HG03066 (cell line): ENCODE data around the gene TARDBP.
"Not testable (repeated sequence)": the region's sequence is repeated elsewhere in the genome, so short reads cannot be mapped to it uniquely, and the experiment has no call there.

Experiments
- ATAC-seq: cut with Tn5 transposase; IDR thresholded peaks from one replicate; pipeline ENCODE4 v1.9.1; 2021; ENCODE audit warnings: low read depth; ENCODE audit not compliant: unreplicated experiment

TARDBP gene

DNA sequence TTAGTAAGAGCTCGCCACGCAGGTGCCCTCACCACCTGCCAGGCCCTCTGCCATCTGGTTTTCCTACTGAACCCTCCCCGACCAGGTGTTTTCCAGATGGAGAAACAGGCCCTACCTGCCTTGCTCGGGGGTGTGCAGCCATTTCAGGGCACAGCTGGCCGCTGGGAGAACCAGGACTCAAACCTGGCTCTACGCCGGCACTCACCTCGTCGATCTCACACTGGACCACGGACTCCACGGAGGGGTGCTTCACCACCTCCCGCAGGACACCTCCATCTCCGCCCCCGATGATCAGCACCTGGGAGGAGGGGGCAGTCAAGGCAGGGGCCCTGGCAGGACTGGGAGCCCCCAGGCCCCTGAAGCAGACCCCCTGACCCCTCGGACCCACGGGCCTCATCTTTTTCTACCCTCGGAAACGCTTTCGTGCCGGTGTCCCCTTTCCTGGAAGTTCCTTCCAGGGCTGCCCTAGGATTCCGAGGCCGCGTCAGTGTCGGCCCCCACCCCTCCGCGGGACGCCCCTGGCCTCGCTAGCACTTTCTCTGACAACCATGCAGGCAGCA lies 46.2 kb downstream of the TARDBP start:
- ATAC-seq = no peak

DNA sequence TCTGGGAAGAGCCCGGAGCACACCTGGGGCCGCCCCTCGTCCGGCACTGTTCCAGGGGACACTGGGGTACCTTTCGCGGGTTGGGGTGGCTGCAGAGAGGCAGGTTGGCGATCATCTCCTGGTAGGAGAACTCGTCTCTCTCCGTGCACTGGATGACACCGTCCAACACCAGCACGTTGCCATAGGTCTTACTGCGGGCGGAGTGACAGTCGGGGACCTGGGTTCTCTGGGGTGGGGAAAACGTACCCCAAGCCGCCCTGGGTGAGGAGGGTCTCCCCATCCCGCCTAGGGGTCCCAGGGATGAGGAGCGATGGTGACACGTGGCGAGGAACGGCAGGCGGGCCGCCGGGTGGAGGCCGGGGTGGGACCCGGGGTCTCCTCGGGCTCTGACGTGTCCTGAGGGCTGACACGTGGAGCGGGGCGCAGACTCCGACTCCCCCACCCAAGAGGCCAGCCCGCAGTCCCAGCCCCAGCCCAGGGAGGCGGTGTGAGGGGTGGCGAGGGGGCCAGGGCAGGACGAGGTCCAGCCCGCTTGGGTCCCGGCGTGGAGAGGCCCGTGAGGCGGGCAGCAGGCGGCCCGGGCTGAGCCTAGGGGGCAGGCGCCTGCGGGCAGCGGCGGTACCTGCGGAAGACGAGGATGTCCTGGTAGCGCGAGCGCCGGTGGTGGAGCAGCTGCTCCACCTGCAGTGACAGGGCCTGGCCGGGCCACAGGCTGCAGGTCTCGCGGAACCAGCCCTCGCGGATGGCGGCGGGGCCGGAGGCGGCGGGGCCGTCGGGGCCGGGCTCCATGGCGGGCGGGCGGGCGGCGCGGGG lies 46.9 kb downstream of the TARDBP start:
- peak; percentile 24 for ATAC-seq

DNA sequence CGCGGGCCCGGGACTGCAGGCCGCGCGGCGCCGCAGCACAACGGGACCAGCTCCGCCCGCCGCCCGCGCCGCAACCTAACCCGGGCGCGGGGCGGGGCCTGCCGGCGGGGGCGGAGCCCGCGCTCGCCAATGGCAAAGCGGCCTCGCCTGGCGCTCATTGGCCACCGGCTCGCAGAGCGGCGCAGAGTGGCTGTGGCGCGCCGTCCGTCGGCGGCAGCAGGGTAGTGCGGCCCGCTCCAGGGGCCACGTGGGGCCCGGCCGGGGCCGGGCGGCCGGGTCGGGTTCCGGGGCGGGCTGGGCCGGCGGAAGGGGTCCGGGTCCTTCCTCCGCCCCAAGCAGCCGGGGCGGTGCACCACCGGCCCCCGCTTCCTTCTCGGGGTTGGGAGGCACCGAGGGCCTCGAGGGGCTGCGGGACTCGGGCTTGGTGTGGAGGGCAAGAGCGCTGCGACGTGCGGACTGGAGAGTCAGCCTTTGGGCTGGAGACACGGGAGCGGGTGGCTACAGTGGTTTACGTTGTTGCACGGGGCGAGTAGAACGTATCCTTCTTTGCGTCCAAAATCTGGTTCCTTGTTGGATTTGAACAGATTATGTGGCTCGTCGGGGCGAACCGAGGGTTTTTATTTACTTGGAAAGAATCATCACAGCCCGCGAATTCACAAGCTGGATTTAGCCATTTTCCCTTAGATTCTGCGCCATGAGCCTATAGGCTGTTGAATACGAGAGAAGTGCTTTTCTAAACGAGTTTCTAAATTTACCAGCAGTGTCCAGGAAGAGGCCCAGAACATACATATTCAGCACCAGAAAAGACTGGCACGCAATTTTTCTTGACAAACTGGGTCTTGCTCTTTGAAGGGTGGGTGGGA lies 47.7 kb downstream of the TARDBP start, which contains the start of gene SRM:
Gene SRM, minus strand, starts transcription at position 51 of the 863 bp plus-strand sequence. CDS start 75 bp downstream, outside the sequence.
- ATAC-seq = peak; percentile 83

DNA sequence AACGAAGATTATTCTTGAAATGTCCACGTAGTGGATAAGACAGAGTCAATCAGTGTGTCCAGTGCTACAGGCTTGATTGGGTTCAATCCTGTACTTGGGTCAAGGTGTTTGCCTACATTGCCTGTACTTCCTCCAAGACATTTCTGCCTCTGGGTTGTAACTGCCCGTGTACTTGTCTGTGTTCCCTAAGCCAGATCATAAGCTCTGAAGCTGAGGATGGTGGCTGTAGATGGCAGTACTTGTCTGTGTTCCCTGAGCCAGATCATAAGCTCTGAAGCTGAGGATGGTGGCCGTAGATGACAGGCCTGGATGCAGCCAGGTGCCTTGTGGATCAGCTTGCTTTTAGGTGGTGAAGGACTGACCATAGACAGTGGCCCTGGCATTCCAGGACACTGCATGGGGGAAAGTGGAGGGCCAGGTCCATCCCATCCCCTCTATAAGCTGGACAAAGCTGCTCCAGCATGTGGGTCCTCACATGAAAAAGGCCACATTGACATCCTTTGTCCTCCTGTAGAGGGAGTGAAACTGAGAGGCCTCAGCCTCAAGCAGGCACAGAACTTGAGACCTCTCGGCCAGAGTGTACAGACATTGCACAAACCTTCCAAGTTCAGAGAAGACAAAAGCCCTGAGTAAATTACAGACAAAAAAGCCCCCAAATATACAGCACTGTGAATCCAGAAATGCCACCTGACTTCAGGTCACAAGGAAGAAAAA lies 49.4 kb downstream of the TARDBP start:
- no peak for ATAC-seq

DNA sequence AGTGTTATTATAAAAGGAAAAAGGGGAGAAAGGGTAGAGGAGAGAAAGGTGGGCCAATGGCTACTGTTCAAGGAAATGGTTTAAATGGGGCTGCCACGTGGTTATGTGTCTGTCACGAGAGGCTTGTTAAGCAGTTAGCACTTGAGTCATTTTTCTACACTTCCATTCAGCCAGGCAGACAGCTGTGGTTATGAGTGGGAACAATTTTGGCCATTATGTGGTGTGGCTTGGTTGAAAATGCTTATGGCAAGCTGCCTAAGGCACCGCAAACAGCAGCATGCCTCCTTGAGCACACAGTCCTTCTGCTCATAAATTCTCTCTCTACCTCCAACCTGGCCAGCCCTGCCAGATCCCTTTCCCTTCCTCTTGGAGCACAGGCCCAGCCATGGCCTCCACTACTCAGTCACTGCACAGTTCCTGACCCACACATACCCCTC lies 50.5 kb downstream of the TARDBP start:
- ATAC-seq = no peak

DNA sequence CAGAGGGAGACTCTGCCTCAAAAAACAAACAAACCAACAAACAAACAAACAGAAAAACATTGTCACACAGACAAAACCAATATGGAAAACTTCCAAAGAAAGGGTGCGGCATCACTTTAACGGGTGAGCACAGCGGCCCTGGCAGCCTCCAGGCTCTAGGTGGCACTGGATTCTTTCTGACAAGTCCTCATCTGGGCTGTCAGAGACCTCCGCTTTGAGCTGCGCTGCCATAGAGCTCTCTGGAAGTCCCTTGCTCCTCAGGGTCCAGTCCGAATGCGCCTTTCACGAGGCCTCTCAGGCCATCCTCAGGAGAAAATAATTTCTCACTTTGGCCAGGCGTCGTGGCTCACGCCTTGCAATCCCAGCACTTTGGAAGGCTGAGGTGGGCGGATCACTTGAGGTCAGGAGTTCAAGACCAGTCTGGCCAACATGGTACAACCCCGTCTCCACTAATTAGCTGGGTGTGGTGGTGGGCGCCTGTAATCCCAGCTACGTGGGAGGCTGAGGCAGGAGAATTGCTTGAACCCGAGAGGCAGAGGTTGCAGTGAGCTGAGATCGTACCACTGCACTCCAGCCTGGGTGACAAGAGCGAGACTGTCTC lies 51.6 kb downstream of the TARDBP start:
- ATAC-seq = not testable (repeated sequence)

DNA sequence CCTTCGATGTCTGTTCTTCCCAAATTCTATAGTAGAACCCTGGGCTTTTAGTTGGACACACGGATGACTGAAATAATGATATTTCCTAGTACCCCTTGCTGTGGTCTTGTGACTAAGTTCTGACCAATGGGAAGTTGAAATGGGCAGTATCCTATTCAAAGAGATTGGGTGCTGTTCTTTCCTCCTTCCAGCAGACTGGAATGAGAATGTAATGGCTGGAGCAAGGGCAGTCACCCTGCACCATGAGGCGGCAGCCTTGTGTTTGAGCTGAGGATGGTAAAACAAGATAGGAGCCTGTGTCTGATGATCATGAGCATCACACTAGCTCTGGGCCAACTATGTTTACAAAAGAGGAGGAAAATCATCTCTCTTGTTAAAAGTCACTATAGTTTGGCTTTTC lies 52.5 kb downstream of the TARDBP start:
- ATAC-seq = no peak

DNA sequence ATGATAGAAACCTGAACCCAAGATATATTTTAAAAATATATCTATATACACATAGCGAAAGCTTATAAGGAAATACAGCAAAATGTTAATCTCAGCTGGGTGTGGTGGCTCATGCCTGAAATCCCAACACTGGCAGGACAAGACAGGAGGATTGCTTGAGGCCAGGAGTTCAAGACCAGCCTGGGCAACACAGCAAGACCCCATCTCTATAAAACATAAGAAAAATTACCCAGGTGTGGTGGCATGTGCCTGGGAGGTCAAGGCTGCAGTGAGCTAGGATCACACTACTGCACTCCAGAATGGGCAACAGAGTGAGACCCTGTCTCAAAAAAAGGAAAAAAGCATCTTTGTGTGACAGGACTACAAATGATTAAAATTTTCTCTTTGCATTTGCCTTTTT lies 53.3 kb downstream of the TARDBP start:
- no peak for ATAC-seq

DNA sequence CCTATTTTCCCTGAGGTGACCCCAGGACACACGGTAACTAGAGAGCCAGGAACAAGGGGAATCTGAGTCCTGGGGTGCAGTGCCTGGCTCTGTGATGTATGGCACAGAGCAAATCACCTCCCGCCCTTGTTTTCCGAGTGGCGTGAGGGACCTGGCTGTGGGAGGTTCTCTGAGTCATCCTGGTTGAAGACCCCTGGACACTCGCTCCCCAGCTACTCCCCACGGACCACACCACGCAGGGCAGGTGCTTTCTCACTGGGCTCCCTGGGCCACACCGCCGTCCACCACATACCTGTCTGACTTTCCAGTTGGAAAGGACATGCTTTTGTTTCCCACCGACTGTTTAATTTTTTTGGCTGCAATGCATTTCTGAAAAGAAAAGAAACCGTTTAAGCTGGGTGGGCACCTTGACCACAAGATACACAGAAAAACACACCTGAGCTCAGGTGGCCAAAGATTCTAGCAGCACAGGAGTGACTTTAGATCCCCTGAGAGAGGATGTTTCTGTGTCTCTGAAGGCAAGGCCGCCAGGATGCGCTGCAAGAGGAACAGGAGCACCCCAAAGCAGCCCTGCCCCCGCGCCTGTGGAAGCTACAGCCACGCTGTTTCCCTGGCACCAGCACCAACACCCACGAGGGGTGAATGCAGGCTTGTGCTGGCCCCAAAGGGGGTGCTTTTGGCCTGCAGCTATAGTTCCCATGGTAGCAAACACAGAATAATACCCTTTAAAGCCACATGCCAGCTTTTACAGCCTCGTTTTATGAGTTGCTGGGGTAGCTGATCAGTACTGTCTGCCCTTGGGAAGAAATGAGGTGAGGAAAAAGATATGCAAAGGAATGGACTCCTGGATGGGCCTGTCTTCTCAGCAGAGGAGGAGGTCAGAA lies 55.5 kb downstream of the TARDBP start:
- ATAC-seq = no peak

DNA sequence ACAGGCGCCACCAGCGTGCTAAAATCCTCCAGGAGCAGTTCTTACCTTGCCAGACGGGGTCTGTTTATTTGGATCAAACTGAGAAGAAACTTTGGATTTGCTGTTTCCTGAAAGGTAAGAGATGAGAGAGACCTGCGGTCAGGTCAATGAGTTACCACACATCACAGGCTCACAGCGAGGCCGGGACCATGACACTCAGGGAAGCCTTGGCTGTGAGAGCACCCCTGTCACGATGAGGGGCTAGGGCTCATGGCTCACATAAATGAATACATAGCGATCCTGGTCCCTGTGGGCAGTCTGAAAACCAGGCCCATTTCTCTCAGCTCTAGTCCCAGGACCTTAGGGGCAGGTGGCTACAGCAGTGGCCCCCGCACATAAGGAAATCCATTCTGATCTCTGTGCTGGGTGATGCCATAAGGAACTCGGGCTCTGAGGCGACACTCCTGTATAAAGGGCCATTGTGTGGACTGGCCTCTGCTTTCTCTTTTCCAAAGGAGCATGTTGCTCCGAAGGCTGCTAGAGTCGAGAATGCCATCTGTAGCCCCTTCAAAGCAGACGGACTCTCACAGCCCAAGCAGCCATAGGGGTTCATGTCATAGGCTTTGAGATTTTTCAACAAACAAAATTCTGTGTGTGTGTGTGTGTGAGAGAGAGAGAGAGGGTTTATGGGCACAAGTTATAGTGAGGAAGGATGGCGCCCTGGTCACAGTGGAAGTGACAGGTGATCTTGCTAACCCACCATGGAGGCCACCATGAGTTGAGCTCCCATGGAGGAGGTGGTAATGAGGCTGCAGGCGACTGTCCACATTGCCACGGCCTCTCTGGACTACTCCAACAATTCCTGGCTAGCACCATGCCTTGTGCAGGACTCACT lies 56.4 kb downstream of the TARDBP start:
- no peak for ATAC-seq

DNA sequence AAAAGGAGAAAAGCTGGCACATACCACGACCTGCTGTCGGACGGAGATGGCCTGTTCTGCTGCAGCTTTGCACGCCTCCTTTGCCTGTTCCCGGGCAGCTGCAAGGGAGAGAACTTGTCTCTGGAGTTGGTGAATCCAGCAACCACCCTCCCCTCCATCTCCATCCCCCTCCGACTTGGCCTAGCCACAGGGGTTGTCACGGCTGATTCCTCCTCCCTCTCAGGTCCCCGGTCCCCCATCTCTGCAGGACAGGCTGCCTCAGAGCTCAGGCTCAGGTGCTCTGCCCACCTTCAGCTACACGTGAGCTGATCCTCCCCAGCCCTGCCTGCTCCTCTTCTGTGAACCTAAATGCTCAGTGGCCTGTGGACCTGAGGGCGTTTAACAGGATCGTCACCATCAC lies 58.4 kb downstream of the TARDBP start:
- no peak for ATAC-seq

DNA sequence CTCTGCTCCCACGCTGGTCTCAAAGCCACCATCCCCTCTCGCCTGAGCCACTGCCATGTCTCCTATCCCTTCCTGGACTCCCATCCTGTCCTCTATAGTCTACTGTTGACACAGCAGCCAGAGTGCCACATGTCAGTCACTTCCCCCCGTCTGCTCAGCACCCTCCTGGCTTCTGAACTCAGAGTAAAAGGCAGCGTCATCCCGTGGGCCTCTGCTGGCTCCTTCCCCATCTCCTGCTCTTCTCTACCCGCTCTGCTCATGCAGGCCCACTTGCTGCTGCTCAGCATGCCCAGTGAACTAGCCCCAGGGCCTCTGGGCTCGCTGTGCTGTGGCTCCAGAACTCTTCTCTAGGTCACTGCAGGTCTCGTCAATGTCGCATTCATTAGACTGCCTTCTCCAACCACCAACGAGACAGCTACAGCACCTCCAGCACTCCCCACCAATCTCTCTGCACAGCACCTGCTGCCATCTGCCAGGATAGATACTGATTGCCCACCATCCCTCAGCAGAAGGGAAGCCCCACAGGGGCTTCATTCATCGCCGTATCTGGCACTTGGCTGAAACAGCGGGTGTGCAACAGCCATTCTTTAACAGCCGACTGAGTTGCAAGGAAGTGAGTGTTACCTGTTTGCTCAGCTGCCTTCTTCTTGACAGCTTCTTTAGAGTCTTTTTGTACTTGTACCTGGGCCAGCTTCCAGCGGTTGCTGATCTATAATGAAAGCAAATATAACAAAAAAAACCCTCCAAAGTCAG lies 59.2 kb downstream of the TARDBP start:
- ATAC-seq = no peak

DNA sequence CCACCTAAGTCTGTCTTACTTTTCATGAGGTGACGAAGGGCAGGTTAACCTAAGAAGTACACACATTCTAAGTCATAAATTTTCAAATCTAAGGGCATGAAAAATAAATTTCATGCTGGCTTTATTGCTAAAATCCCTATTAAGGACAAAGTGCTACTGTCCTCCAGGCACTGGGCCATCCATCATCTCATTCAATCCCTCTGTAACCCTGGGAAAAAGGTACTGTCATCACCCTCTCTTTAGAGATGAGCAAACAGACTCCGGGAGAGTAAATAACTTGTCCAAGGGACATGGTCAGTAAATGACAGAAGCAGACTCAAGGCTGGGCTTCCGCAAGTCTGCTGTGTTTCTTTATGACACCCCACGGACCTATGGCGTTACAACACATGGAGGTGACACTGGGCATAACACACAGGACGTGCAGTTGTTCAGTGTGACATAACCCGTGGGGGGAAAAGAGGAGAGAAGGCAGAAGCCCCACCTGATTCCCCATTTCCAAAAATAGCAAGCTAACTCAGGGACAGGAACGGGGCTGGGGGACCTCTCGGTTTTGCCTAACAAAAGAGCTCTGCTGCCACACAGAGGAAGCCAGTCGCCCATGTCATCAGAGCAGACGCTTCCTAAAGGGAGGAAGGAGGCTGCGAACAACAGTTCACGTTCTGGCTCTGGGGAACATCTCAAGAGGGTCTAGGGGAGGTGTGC lies 59.9 kb downstream of the TARDBP start:
- no peak for ATAC-seq

DNA sequence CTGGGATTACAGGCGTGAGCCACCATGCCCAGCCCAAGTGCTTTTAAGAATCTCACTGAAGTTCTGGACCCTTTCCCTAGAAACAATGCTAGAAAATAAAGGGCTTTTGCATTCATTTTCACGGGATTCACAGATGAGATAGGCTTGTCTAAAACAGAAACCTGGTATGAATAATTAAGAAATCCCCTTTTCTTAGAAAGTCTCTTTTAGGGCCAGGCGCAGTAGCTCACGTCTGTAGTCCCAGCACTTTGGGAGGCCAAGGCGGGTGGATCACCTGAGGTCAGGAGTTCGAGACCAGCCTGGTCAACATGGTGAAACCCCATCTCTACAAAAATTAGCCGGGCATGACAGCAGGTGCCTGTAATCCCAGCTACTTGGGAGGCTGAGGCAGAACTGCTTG lies 60.9 kb downstream of the TARDBP start:
- not testable (repeated sequence) for ATAC-seq
